Effector CD4-positive, alpha-beta T cell (primary cell): ENCODE measurements around the gene PTCH1.

ENCODE experiments used
- DNase-seq: peaks from one replicate; pipeline ENCODE4 v3.0.0-alpha.2; 2020

The PTCH1 gene

GRCh38 chr9:95437559-95437958 is 79.2 kb downstream of the PTCH1 start:
- no peak for DNase-seq

- DNase-seq: no peak
Measured at GRCh38 chr9:95436416-95436815, 80.4 kb downstream of the PTCH1 start.

GRCh38 chr9:95435074-95435728 is 81.6 kb downstream of the PTCH1 start:
- no peak for DNase-seq

- no peak for DNase-seq
Measured at GRCh38 chr9:95434116-95435073, 82.4 kb downstream of the PTCH1 start.

GRCh38 chr9:95433096-95433819 is 83.5 kb downstream of the PTCH1 start:
- no peak for DNase-seq

- DNase-seq: no peak
Measured at GRCh38 chr9:95431286-95431685, 85.5 kb downstream of the PTCH1 start.

GRCh38 chr9:95429948-95430620 is 86.7 kb downstream of the PTCH1 start:
- no peak for DNase-seq

GRCh38 chr9:95429096-95429495 is 87.7 kb downstream of the PTCH1 start:
- DNase-seq: no peak

GRCh38 chr9:95425910-95426551 is 90.7 kb downstream of the PTCH1 start:
- no peak for DNase-seq

GRCh38 chr9:95422650-95423049 is 94.1 kb downstream of the PTCH1 start:
- DNase-seq: no peak

GRCh38 chr9:95420518-95420917 is 96.3 kb downstream of the PTCH1 start:
- no peak for DNase-seq

GRCh38 chr9:95419444-95419843 is 97.3 kb downstream of the PTCH1 start:
- DNase-seq: no peak

- DNase-seq: no peak
Measured at GRCh38 chr9:95415158-95415557, 101.6 kb downstream of the PTCH1 start.

- DNase-seq: no peak
Measured at GRCh38 chr9:95413793-95414192, 103.0 kb downstream of the PTCH1 start.

GRCh38 chr9:95411054-95411892 is 105.5 kb downstream of the PTCH1 start:
- no peak for DNase-seq

- DNase-seq: no peak
Measured at GRCh38 chr9:95409650-95410426, 106.9 kb downstream of the PTCH1 start.

- DNase-seq: no peak
Measured at GRCh38 chr9:95407524-95407923, 109.2 kb downstream of the PTCH1 start.

GRCh38 chr9:95406121-95406520 is 110.7 kb downstream of the PTCH1 start:
- DNase-seq: no peak

GRCh38 chr9:95399261-95399660 is 117.5 kb downstream of the PTCH1 start:
- DNase-seq: no peak
